Activated B cell treated with CpG ODN at 0.5 μM for 24 hours (primary cell): ENCODE results near the gene MTFP1. TPM values are rescaled to one million over a fixed set of nuclear protein-coding genes. Genes with fewer than 3 reads are reported as not detected.

Experiments used
- ATAC-seq: fragments of 200-7000 bp; cut with Tn5 transposase; one replicate; pipeline ENCODE4 v1.10.0; 2021; ENCODE audit warnings: low read depth, mild to moderate bottlenecking, moderate library complexity
- CTCF ChIA-PET: fragments of 350-600 bp; sonication (Branson Sonifier 250); formaldehyde crosslinking; loops from one replicate; lab custom pipeline; 2021; ENCODE audit warnings: antibody characterized with exemption; lab: Charles Lee
- POLR2A ChIA-PET: fragments of 350-600 bp; sonication (Branson Sonifier 250); formaldehyde crosslinking; loops from one replicate; lab custom pipeline; 2021; ENCODE audit warnings: antibody characterized with exemption; lab: Charles Lee
- DNase-seq: peaks from one replicate; pipeline ENCODE4 v3.0.0; 2022
- H3K27ac Mint-ChIP-seq: one replicate; pipeline ENCODE4 v1.8.0; 2020; ENCODE audit warnings: mixed read lengths
- H3K27me3 Mint-ChIP-seq: one replicate; pipeline ENCODE4 v1.8.0; 2021; ENCODE audit warnings: mixed read lengths
- H3K36me3 Mint-ChIP-seq: one replicate; pipeline ENCODE4 v1.8.0; 2021; ENCODE audit warnings: low read depth, mixed read lengths
- H3K4me1 Mint-ChIP-seq: one replicate; pipeline ENCODE4 v1.8.0; 2021; ENCODE audit warnings: mixed read lengths
- H3K4me3 Mint-ChIP-seq: one replicate; pipeline ENCODE4 v1.8.0; 2020; ENCODE audit warnings: mild to moderate bottlenecking, mixed read lengths
- H3K9me3 Mint-ChIP-seq: one replicate; pipeline ENCODE4 v1.8.0; 2020; ENCODE audit warnings: mixed read lengths
- intact Hi-C: fragments of 100-400 bp; cut with micrococcal nuclease; formaldehyde crosslinking; loops from one replicate; pipeline ENCODE4 v1.15.1; 2024
- total RNA-seq: library from RNA; stranded (reverse); gene quantifications from 2 replicates; pipeline ENCODE4 v1.2.3, GENCODE V29; 2022
- TF ChIP-seq, protein P1 (sequence below): fragments of 200-600 bp; IDR thresholded peaks from one replicate; pipeline ENCODE4 v1.8.0; 2022; ENCODE audit warnings: antibody characterized with exemption, mild to moderate bottlenecking

MTFP1 gene
- total RNA-seq, 1 donor from 2014 or later: 33.9 TPM

GRCh38 chr22:30421695-30422480 is 3.7 kb upstream of the MTFP1 start:
- H3K36me3 Mint-ChIP-seq: peaks cover 27% of the 10 kb centered on the region
- H3K9me3 Mint-ChIP-seq: no peaks in the 10 kb centered on the region
- H3K27me3 Mint-ChIP-seq: no peaks in the 10 kb centered on the region
- peak overlapping the region; percentile 97 for H3K4me3 Mint-ChIP-seq
- CTCF ChIA-PET: interaction anchor here (1.1 to 1.5 kb wide), 2 partner anchors 34 to 134 kb away, joined by 3 to 5 read pairs; partner anchors contain the start of gene RNF215
- TF ChIP-seq, protein P1, sequence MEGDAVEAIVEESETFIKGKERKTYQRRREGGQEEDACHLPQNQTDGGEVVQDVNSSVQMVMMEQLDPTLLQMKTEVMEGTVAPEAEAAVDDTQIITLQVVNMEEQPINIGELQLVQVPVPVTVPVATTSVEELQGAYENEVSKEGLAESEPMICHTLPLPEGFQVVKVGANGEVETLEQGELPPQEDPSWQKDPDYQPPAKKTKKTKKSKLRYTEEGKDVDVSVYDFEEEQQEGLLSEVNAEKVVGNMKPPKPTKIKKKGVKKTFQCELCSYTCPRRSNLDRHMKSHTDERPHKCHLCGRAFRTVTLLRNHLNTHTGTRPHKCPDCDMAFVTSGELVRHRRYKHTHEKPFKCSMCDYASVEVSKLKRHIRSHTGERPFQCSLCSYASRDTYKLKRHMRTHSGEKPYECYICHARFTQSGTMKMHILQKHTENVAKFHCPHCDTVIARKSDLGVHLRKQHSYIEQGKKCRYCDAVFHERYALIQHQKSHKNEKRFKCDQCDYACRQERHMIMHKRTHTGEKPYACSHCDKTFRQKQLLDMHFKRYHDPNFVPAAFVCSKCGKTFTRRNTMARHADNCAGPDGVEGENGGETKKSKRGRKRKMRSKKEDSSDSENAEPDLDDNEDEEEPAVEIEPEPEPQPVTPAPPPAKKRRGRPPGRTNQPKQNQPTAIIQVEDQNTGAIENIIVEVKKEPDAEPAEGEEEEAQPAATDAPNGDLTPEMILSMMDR: no peak
- POLR2A ChIA-PET: interaction anchor here (0.7 to 0.9 kb wide), 2 partner anchors 9 to 13 kb away, joined by 3 to 5 read pairs; no protein-coding TSS in a partner anchor
- intact Hi-C loops: loop anchor here (2.0 to 10.0 kb wide), 5 partner anchors 95 to 1035 kb away; partner anchors contain the start of genes AP1B1, NF2, SMTN and TBC1D10A
- ATAC-seq: no peak
- peaks cover 43% of the 10 kb centered on the region for H3K4me1 Mint-ChIP-seq
- H3K27ac Mint-ChIP-seq: no peak overlapping the region
- DNase-seq: no peak

DNA sequence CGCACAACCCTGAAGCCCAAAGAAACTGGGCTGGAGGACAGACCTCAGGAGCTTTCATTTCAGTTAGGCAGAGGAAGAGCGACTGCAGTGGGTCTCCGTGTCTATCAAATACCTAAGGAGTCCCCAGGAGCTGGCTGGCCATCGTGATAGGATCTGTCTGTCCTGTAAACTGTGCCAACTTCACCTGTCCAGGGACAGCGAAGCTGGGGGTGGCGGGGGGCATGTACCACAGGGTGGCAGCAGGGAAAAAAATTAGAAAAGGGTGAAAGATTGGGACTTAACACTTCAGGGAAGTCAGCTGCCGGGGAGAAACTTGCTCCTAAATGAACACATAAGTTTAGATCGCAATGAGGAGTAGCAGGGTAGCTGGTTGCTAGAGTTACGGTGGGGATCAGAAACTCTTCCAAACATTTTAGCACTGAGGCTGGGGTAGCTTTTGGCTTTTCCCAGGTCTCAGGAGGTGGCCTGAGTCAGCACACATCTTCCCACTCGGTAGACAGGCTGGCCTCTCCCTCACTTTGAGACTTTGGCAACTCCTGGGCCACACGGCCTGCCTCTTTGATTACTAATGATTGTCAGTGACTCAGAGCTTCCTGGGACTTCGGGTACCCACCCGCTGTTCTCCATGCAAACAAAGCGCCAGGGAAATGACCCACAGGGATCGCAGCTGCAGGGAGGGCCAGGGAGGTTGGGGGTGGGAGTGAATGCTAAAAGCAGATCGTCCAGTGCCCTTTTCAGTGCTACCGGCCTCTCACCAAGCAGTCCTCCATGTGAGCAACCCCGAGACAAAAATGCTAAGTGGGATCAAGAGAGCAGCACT is 2.9 kb upstream of the MTFP1 start:
- Mint-ChIP-seq H3K27me3 (no peaks in the 10 kb centered on the region), H3K9me3 (no peaks in the 10 kb centered on the region), H3K4me3 (peak overlapping the region; percentile 97), H3K36me3 (peaks cover 28% of the 10 kb centered on the region), H3K27ac (peak overlapping the region; percentile 96), H3K4me1 (peaks cover 47% of the 10 kb centered on the region)
- ATAC-seq: no peak
- ChIA-PET CTCF (interaction anchor here (1.1 to 4.1 kb wide), 5 partner anchors 35 to 135 kb away, joined by 3 to 27 read pairs (median 5); partner anchors contain the start of genes CASTOR1 and RNF215), POLR2A (interaction anchor here (0.5 to 4.4 kb wide), 15 partner anchors 9 to 1216 kb away, joined by 3 to 42 read pairs (median 5); partner anchors contain the start of genes CCDC157, PES1, SEC14L2 and SF3A1)
- intact Hi-C loops: loop anchor here (1.0 to 10.0 kb wide), 6 partner anchors 96 to 1035 kb away; partner anchors contain the start of genes AP1B1, NF2, SMTN and TBC1D10A
- TF ChIP-seq, protein P1: no peak
- no peak for DNase-seq

DNA sequence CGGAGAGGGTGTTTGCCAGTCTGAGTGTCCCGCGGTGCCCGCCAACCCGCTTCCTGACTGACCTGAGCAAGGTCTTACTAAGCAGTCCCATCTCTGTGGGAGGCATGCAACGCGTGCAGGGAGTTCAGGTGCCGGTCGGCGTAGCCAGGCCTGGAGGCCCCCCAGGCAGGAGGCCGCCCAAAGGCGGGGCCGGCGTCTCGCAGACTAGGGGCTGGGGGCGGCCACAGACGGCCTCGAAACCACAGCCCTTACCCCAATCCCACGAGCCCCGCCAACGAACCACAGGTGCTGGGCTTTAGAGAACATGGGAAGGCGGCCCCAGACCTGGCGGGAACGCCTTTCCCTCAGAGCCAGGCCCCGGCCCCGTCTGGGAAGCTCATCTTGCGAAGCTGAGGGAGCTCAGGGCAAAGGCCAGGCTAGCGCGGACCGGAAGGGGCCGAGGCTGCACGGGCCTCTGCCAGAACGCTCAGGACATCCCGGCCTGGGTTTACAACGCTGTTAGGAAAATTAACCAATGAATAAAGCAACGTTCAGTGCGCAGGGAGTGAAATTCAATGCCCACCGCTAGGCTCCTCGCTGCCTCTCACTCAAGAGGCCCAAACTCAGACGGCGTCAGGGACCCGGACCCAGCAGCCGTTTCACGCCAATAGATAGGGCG is 2.1 kb upstream of the MTFP1 start:
- CTCF ChIA-PET: interaction anchor here (0.8 to 4.1 kb wide), 7 partner anchors 17 to 160 kb away, joined by 3 to 35 read pairs (median 4); partner anchors contain the start of genes CASTOR1, CCDC157, RNF215 and SF3A1
- H3K27ac Mint-ChIP-seq: peak overlapping the region; percentile 96
- H3K4me1 Mint-ChIP-seq: peaks cover 47% of the 10 kb centered on the region
- POLR2A ChIA-PET: interaction anchor here (0.5 to 4.4 kb wide), 26 partner anchors 11 to 1215 kb away, joined by 3 to 42 read pairs (median 5); partner anchors contain the start of genes ASCC2, CASTOR1, CCDC157 and PES1
- H3K4me3 Mint-ChIP-seq: peak overlapping the region; percentile 97
- H3K27me3 Mint-ChIP-seq: no peaks in the 10 kb centered on the region
- intact Hi-C loops: loop anchor here (1.0 to 10.0 kb wide), 6 partner anchors 97 to 1036 kb away; partner anchors contain the start of genes AP1B1, NF2, SMTN and TBC1D10A
- ATAC-seq: peak; percentile 16
- no peak for DNase-seq
- no peaks in the 10 kb centered on the region for H3K9me3 Mint-ChIP-seq
- peaks cover 32% of the 10 kb centered on the region for H3K36me3 Mint-ChIP-seq
- TF ChIP-seq, protein P1: no peak

- Mint-ChIP-seq H3K9me3 (no peaks in the 10 kb centered on the region), H3K36me3 (peaks cover 33% of the 10 kb centered on the region), H3K4me1 (peaks cover 47% of the 10 kb centered on the region), H3K27me3 (no peaks in the 10 kb centered on the region), H3K27ac (peak overlapping the region; percentile 96), H3K4me3 (peak overlapping the region; percentile 97)
- DNase-seq (peak; percentile 89), ATAC-seq (peak; percentile 88)
- intact Hi-C loops: loop anchor here (1.0 to 10.0 kb wide), 9 partner anchors 97 to 1037 kb away; partner anchors contain the start of genes AP1B1, NF2, NIPSNAP1 and PES1
- POLR2A ChIA-PET: interaction anchor here (0.6 to 4.4 kb wide), 26 partner anchors 11 to 661 kb away, joined by 3 to 42 read pairs (median 5); partner anchors contain the start of genes ASCC2, CASTOR1, CCDC157 and PES1
- TF ChIP-seq, protein P1: no peak
- CTCF ChIA-PET: interaction anchor here (0.8 to 4.1 kb wide), 9 partner anchors 10 to 161 kb away, joined by 3 to 35 read pairs (median 4); partner anchors contain the start of genes CASTOR1, CCDC157, RNF215 and SF3A1
Measured at GRCh38 chr22:30423959-30424533, 1.5 kb upstream of the MTFP1 start.
